OCI-LY7 (cell line): ENCODE results near the gene MVD. TPM values are rescaled to one million over a fixed set of nuclear protein-coding genes. Genes with fewer than 3 reads are reported as not detected.

Experiments
- BruUV-seq: library from RNA; stranded (reverse); fragments of 400-500 nt; replicated peaks from 2 replicates; lab custom pipeline; 2021; lab: Mats Ljungman, UMichigan
- CTCF ChIA-PET: fragments of 300-600 bp; sonication (Branson Sonifier 250); formaldehyde crosslinking; loops from one replicate; lab custom pipeline; 2022; ENCODE audit warnings: antibody characterized with exemption; ENCODE audit not compliant: unreplicated experiment; lab: Charles Lee
- POLR2A ChIA-PET: fragments of 300-600 bp; sonication (Branson Sonifier 250); formaldehyde crosslinking; loops from one replicate; lab custom pipeline; 2022; ENCODE audit warnings: antibody characterized with exemption; lab: Charles Lee
- DNase-seq: peaks from one replicate; pipeline ENCODE4 v3.0.0-alpha.2; 2015; ENCODE audit warnings: low spot score
- H2AFZ ChIP-seq: fragments of 200-600 bp; sonication (generic), shearing (Covaris generic); 2 replicates; pipeline ENCODE4 v1.6.1; 2014; ENCODE audit warnings: mild to moderate bottlenecking, antibody characterized with exemption, low read length, moderate library complexity
- H3K27ac ChIP-seq: fragments of 200-600 bp; sonication (generic); 2 replicates; pipeline ENCODE4 v1.5.1; 2014; ENCODE audit warnings: mixed run types, low read depth, mild to moderate bottlenecking, moderate library complexity, low read length, inconsistent platforms; ENCODE audit not compliant: poor library complexity, severe bottlenecking
- H3K36me3 ChIP-seq: fragments of 200-600 bp; sonication (generic); 2 replicates; pipeline ENCODE4 v1.6.1; 2014; ENCODE audit warnings: mild to moderate bottlenecking, antibody characterized with exemption, low read length, moderate library complexity, mixed read lengths; ENCODE audit not compliant: insufficient read depth
- H3K4me1 ChIP-seq: fragments of 200-600 bp; sonication (generic); 2 replicates; pipeline ENCODE4 v1.5.1; 2014; ENCODE audit warnings: mild to moderate bottlenecking, low read length; ENCODE audit not compliant: insufficient read depth, poor library complexity, severe bottlenecking
- H3K4me2 ChIP-seq: fragments of 200-600 bp; sonication (generic); 2 replicates; pipeline ENCODE4 v1.6.1; 2014; ENCODE audit warnings: mild to moderate bottlenecking, low read length
- H3K4me3 ChIP-seq: fragments of 200-600 bp; sonication (generic); 2 replicates; pipeline ENCODE4 v1.5.1; 2014; ENCODE audit warnings: mild to moderate bottlenecking, low read depth, low read length; ENCODE audit not compliant: poor library complexity, severe bottlenecking
- H3K79me2 ChIP-seq: fragments of 200-600 bp; sonication (generic); 2 replicates; pipeline ENCODE4 v1.6.1; 2016; ENCODE audit warnings: low read depth, mild to moderate bottlenecking, low read length, moderate library complexity, mixed read lengths; ENCODE audit not compliant: insufficient read depth
- H3K9me2 ChIP-seq: fragments of 200-600 bp; sonication (generic); 2 replicates; pipeline ENCODE4 v1.6.1; 2016; ENCODE audit warnings: mild to moderate bottlenecking, low read length, mixed read lengths; ENCODE audit not compliant: insufficient read depth
- H3K9me3 ChIP-seq: fragments of 200-600 bp; sonication (generic); 2 replicates; pipeline ENCODE4 v1.6.1; 2014; ENCODE audit warnings: mild to moderate bottlenecking, mixed run types, low read length, mixed read lengths
- H4K20me1 ChIP-seq: fragments of 200-600 bp; sonication (generic); 2 replicates; pipeline ENCODE4 v1.6.1; 2014; ENCODE audit warnings: mild to moderate bottlenecking, antibody characterized with exemption, low read length, moderate library complexity, mixed read lengths; ENCODE audit not compliant: insufficient read depth
- CTCF ChIP-seq: fragments of 200-600 bp; sonication (generic); conservative IDR thresholded peaks from 2 replicates; pipeline ENCODE4 v1.5.1; 2014; ENCODE audit warnings: mild to moderate bottlenecking, antibody characterized with exemption, low read length, moderate library complexity, mixed read lengths
- EZH2phosphoT487 ChIP-seq: fragments of 200-600 bp; sonication (generic); IDR thresholded peaks from 2 replicates; pipeline ENCODE4 v1.6.1; 2018; ENCODE audit warnings: low read depth, borderline replicate concordance, mild to moderate bottlenecking, mixed run types, antibody characterized with exemption, low read length, moderate library complexity, mixed read lengths
- intact Hi-C: fragments of 100-400 bp; cut with micrococcal nuclease; formaldehyde crosslinking; loops from one replicate; pipeline ENCODE4 v1.10.0; 2022; ENCODE audit not compliant: unreplicated experiment
- total RNA-seq, 2 experiments: library from RNA; depleted of rRNA in 1 of 2; stranded (reverse); fragments of >200 nt in 1 of 2; shearing (Covaris generic) in 1 of 2; gene quantifications; 2 replicates each; pipeline ENCODE4 v1.2.3, GENCODE V29; 2014 to 2022

Gene MVD
- total RNA-seq, 2 experiments from 2014 or later: 65.6 to 158 TPM

DNA sequence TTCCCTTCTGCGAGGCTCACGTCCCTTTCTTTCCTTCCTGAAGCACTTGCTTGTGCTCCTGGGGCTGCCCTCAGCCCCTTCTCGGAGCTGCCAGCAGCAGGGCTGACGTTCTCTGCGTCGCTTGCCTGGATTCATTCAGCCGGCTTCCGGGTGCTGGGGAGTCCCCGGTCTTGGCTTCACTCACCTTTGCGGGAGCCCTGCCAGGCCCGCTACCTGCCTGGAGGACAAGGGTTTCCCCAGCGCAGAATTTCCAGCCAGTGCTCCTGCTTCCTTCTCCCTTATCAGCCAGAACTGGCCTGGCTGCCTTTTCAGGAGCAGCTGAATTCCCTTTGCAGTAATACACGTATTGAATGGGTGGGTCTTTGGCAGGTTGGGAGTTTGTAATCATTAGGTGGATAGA is 46.6 kb downstream of the MVD start:
- no peaks in the 10 kb centered on the region for H3K79me2 ChIP-seq
- H3K36me3 ChIP-seq: peaks cover 75% of the 10 kb centered on the region
- no peaks in the 10 kb centered on the region for H3K4me1 ChIP-seq
- no peak overlapping the region for H3K4me3 ChIP-seq
- no peaks in the 10 kb centered on the region for H3K9me2 ChIP-seq
- H3K9me3 ChIP-seq: no peaks in the 10 kb centered on the region
- no peak for TF ChIP-seq EZH2phosphoT487
- no peak for TF ChIP-seq CTCF
- no peak overlapping the region for H3K4me2 ChIP-seq
- intact Hi-C loops: no loop called here
- DNase-seq: no peak
- CTCF ChIA-PET: no interaction called here
- POLR2A ChIA-PET: no interaction called here
- BruUV-seq: no TSS peak
- no peaks in the 10 kb centered on the region for H4K20me1 ChIP-seq
- no peak overlapping the region for H3K27ac ChIP-seq
- H2AFZ ChIP-seq: no peak overlapping the region

GRCh38 chr16:88614818-88615580 is 47.9 kb downstream of the MVD start:
- BruUV-seq: no TSS peak
- Histone ChIP-seq H3K36me3 (peaks cover 85% of the 10 kb centered on the region), H2AFZ (no peak overlapping the region), H3K9me3 (no peaks in the 10 kb centered on the region), H3K9me2 (no peaks in the 10 kb centered on the region), H3K4me1 (no peaks in the 10 kb centered on the region), H3K4me3 (no peak overlapping the region), H3K4me2 (no peak overlapping the region), H3K27ac (no peak overlapping the region), H4K20me1 (no peaks in the 10 kb centered on the region), H3K79me2 (no peaks in the 10 kb centered on the region)
- intact Hi-C loops: no loop called here
- ChIA-PET POLR2A (no interaction called here), CTCF (no interaction called here)
- TF ChIP-seq CTCF: no peak
- TF ChIP-seq EZH2phosphoT487: no peak
- no peak for DNase-seq
